ENCODE results near the gene RGS7. TPM values are rescaled to one million over a fixed set of nuclear protein-coding genes. Genes with fewer than 3 reads are reported as not detected.

The RGS7 gene
- total RNA-seq, 3 donors from 2014 or later (not counting 1 experiment from before 2014, with no cell fraction given), result not detected

DNA sequence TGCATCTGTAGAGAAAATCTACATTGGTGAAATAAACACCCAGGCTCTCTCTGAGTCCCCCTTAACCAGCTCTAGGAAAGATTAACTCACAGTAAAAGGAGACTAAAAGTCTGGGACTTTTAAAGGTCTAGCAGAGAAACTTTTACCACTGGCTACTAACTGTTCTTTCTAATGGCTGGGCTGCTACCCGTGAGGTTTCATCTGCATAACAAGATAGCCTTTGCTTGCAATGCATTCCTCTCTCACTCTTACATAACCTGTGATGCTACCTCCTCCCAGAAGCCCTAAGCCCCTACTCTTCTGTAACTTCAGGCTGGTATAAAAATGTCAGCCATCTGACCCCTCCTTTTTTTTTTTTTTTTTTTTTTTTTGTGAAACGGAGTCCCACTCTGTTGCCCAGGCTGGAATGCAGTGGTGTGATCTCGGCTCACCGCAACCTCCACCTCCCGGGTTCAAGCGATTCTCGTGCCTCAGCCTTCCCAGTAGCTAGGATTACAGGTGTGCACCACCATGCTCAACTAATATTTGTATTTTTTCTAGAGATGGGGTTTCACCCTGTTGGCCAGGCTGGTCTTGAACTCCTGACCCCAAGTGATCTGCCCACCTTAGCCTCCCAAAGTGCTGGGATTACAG is 344.2 kb downstream of the RGS7 start:
- DNase-seq, result no peak
- no peak overlapping the region for H3K27ac ChIP-seq (ENCODE audit: low read length)
- no peaks in the 10 kb centered on the region for H3K36me3 Mint-ChIP-seq
- no peaks in the 10 kb centered on the region for H3K36me3 ChIP-seq (ENCODE audit: control insufficient read depth, insufficient read depth, low read length)
- no peaks in the 10 kb centered on the region for H3K9me3 ChIP-seq (ENCODE audit: control insufficient read depth, insufficient read depth, low read length)
- ATAC-seq, result no peak
- peaks cover 7 to 12% of the 10 kb centered on the region in 2 donors for H3K9me3 Mint-ChIP-seq
- no peaks in the 10 kb centered on the region for H3K4me1 ChIP-seq (ENCODE audit: control insufficient read depth, insufficient read depth, low read length)
- no peak overlapping the region for H3K4me3 Mint-ChIP-seq
- intact Hi-C loops (cut with micrococcal nuclease), result no loop called here
- WGBS (ENCODE audit: insufficient coverage), result 86% methylated on average over 7 of the region's 7 CpGs
- no peaks in the 10 kb centered on the region for H3K27me3 ChIP-seq (ENCODE audit: control insufficient read depth, insufficient read depth, low read length)
- H3K27ac Mint-ChIP-seq, result no peak overlapping the region
- no peaks in the 10 kb centered on the region for H3K27me3 Mint-ChIP-seq (ENCODE audit: low read depth in 2 of 2)
- H3K4me1 Mint-ChIP-seq, result no peaks in the 10 kb centered on the region
- TF ChIP-seq, protein P1, sequence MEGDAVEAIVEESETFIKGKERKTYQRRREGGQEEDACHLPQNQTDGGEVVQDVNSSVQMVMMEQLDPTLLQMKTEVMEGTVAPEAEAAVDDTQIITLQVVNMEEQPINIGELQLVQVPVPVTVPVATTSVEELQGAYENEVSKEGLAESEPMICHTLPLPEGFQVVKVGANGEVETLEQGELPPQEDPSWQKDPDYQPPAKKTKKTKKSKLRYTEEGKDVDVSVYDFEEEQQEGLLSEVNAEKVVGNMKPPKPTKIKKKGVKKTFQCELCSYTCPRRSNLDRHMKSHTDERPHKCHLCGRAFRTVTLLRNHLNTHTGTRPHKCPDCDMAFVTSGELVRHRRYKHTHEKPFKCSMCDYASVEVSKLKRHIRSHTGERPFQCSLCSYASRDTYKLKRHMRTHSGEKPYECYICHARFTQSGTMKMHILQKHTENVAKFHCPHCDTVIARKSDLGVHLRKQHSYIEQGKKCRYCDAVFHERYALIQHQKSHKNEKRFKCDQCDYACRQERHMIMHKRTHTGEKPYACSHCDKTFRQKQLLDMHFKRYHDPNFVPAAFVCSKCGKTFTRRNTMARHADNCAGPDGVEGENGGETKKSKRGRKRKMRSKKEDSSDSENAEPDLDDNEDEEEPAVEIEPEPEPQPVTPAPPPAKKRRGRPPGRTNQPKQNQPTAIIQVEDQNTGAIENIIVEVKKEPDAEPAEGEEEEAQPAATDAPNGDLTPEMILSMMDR (IDR thresholded peaks at IDR 0.05), result no peak
- H3K4me3 ChIP-seq (ENCODE audit: low read length), result no peak overlapping the region

DNA sequence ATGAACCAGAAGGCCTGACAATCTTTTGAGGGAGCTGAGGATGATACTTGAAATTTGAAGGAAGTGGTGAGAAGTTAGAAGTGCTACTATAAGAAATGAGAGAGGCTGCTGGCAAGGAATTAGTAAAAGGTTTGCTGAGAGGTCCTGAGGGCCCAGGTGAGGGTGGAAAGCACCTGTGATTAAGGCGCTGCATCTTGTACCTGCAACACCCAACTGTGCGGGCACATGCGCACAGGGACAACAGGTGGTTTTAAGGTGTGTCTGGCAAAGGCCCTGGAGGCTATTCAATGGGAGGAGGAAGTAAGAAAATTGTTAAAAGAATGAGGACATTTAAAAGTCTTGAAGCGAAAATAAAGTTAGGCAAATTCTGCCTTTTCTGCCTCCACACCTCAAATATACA is 349.3 kb downstream of the RGS7 start:
- ATAC-seq, result no peak
- no peak overlapping the region for H3K27ac ChIP-seq (ENCODE audit: low read length)
- TF ChIP-seq, protein P1 (IDR thresholded peaks at IDR 0.05), result no peak
- no peak overlapping the region for H3K4me3 Mint-ChIP-seq
- H3K36me3 ChIP-seq (ENCODE audit: control insufficient read depth, insufficient read depth, low read length), result no peaks in the 10 kb centered on the region
- H3K9me3 Mint-ChIP-seq, result peaks cover 7 to 11% of the 10 kb centered on the region in 2 donors
- no peak overlapping the region for H3K27ac Mint-ChIP-seq
- WGBS (ENCODE audit: insufficient coverage), result 93% methylated on average over 4 of the region's 4 CpGs
- no peaks in the 10 kb centered on the region for H3K36me3 Mint-ChIP-seq
- no peaks in the 10 kb centered on the region for H3K4me1 Mint-ChIP-seq
- DNase-seq, result no peak
- no peaks in the 10 kb centered on the region for H3K9me3 ChIP-seq (ENCODE audit: control insufficient read depth, insufficient read depth, low read length)
- H3K27me3 Mint-ChIP-seq (ENCODE audit: low read depth in 2 of 2), result no peaks in the 10 kb centered on the region
- H3K27me3 ChIP-seq (ENCODE audit: control insufficient read depth, insufficient read depth, low read length), result no peaks in the 10 kb centered on the region
- intact Hi-C loops (cut with micrococcal nuclease), result no loop called here
- no peaks in the 10 kb centered on the region for H3K4me1 ChIP-seq (ENCODE audit: control insufficient read depth, insufficient read depth, low read length)
- H3K4me3 ChIP-seq (ENCODE audit: low read length), result no peak overlapping the region

DNA sequence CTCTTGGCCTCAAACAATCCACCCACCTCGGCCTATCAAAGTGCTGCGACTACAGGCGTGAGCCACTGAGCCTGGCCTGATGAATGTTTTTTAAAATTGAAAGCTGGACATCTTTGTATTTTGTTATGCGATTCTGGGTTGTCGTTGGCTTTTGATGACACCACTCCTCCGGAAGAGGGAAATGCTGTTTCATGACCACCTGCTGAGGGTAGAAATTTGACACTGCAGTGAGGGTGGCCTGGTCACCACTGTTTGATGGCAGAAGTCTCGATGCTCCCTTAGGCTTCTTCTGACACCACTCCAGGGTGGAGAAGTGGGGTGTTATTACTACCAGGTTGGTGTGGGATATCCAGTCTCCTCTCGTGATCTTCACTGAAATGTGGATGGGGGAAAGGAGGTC is 357.2 kb downstream of the RGS7 start:
- peaks cover 3% of the 10 kb centered on the region for H3K9me3 ChIP-seq (ENCODE audit: control insufficient read depth, insufficient read depth, low read length)
- H3K9me3 Mint-ChIP-seq, result peaks cover 12% of the 10 kb centered on the region in 2 donors
- H3K4me3 ChIP-seq (ENCODE audit: low read length), result no peak overlapping the region
- no peak overlapping the region for H3K4me3 Mint-ChIP-seq
- H3K4me1 ChIP-seq (ENCODE audit: control insufficient read depth, insufficient read depth, low read length), result no peaks in the 10 kb centered on the region
- H3K27me3 Mint-ChIP-seq (ENCODE audit: low read depth in 2 of 2), result no peaks in the 10 kb centered on the region
- H3K27ac Mint-ChIP-seq, result no peak overlapping the region
- 84% methylated on average over 7 of the region's 8 CpGs for WGBS (ENCODE audit: insufficient coverage)
- no peaks in the 10 kb centered on the region for H3K4me1 Mint-ChIP-seq
- ATAC-seq, result no peak
- no peaks in the 10 kb centered on the region for H3K36me3 Mint-ChIP-seq
- DNase-seq, result no peak
- TF ChIP-seq, protein P1 (IDR thresholded peaks at IDR 0.05), result no peak
- no peak overlapping the region for H3K27ac ChIP-seq (ENCODE audit: low read length)
- no peaks in the 10 kb centered on the region for H3K36me3 ChIP-seq (ENCODE audit: control insufficient read depth, insufficient read depth, low read length)
- no peaks in the 10 kb centered on the region for H3K27me3 ChIP-seq (ENCODE audit: control insufficient read depth, insufficient read depth, low read length)
- intact Hi-C loops (cut with micrococcal nuclease), result no loop called here

DNA sequence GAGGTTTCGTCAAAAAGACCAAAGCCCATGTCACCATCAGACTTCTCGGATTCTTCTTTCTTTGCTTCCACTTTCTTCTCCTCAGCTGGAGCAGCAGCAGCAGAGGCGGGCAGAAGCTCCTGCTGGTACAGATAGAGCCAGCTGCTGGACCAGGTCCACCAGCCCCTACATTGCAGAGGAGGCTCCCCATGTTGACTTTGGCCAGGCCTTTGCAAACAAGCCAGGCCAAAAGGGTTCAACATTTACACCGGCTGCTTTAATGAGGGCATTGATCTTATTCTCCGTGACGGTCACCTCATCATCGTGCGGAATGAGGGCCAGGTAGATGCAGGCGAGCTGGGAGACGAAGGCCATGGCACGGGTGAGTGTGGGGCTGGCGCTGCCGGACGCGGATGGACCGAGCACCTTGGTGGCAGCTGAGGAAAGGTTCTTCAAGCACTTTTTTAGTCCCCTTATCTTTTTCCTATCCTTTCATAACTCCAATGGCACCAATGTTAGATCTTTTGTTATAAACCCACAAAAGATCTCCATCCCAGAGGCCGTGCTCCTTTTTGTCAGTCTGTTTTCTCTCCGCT is 358.5 kb downstream of the RGS7 start:
- ATAC-seq (no peak), DNase-seq (no peak)
- Histone ChIP-seq H3K36me3 (ENCODE audit: control insufficient read depth, insufficient read depth, low read length) (no peaks in the 10 kb centered on the region), H3K27me3 (ENCODE audit: control insufficient read depth, insufficient read depth, low read length) (no peaks in the 10 kb centered on the region), H3K9me3 (ENCODE audit: control insufficient read depth, insufficient read depth, low read length) (peaks cover 3% of the 10 kb centered on the region), H3K27ac (ENCODE audit: low read length) (no peak overlapping the region), H3K4me3 (ENCODE audit: low read length) (no peak overlapping the region), H3K4me1 (ENCODE audit: control insufficient read depth, insufficient read depth, low read length) (no peaks in the 10 kb centered on the region)
- TF ChIP-seq, protein P1 (IDR thresholded peaks at IDR 0.05), result no peak
- 92% methylated on average over 18 of the region's 18 CpGs for WGBS (ENCODE audit: insufficient coverage)
- Mint-ChIP-seq H3K9me3 (peaks cover 15% of the 10 kb centered on the region in 2 donors), H3K36me3 (no peaks in the 10 kb centered on the region), H3K4me1 (no peaks in the 10 kb centered on the region), H3K27me3 (ENCODE audit: low read depth in 2 of 2) (no peaks in the 10 kb centered on the region), H3K27ac (no peak overlapping the region), H3K4me3 (no peak overlapping the region)
- intact Hi-C loops (cut with micrococcal nuclease), result no loop called here

Data from natural killer cell (primary cell).